BJ (cell line): ENCODE results near the gene COPB2. TPM values are rescaled to one million over a fixed set of nuclear protein-coding genes. Genes with fewer than 3 reads are reported as not detected.
"Not testable (repeated sequence)": the region's sequence is repeated elsewhere in the genome, so short reads cannot be mapped to it uniquely, and the experiment has no call there.

ENCODE experiments used
- CTCF ChIA-PET: fragments of 350-600 bp; formaldehyde crosslinking; extraction: SDS; loops from one replicate; lab custom pipeline; 2021; ENCODE audit warnings: antibody characterized with exemption, inconsistent platforms; lab: Yijun Ruan, JAX
- POLR2A ChIA-PET: fragments of 300-600 bp; sonication (Branson Sonifier 250); formaldehyde crosslinking; extraction: SDS; loops from one replicate; lab custom pipeline; 2021; ENCODE audit warnings: antibody characterized with exemption; lab: Charles Lee
- DNase-seq: peaks from one replicate; pipeline ENCODE4 v3.0.0-alpha.2; 2011; ENCODE audit warnings: low read depth
- H3K27me3 ChIP-seq: 2 replicates; pipeline ENCODE4 v1.6.0; 2011; ENCODE audit warnings: low read length; ENCODE audit not compliant: control insufficient read depth, insufficient read depth
- H3K36me3 ChIP-seq: 2 replicates; pipeline ENCODE4 v1.5.1; 2011; ENCODE audit warnings: low read length; ENCODE audit not compliant: control insufficient read depth, insufficient read depth
- H3K4me3 ChIP-seq: 2 replicates; pipeline ENCODE4 v1.5.1; 2011; ENCODE audit warnings: low read depth, mild to moderate bottlenecking, control low read depth, low read length
- polyA plus RNA-seq: library from polyadenylated mRNA; depleted of rRNA; stranded (reverse); fragments of >200 nt; gene quantifications from 2 replicates; pipeline ENCODE4 v1.2.3, GENCODE V29; 2011
- TF ChIP-seq, protein P1 (sequence below): IDR thresholded peaks from 2 replicates; pipeline ENCODE4 v1.5.1; 2011; ENCODE audit warnings: low read depth, mild to moderate bottlenecking, control low read depth, inconsistent platforms, low read length, moderate library complexity; ENCODE audit not compliant: insufficient read depth

Gene COPB2
- polyA plus RNA-seq, 1 experiment, result 112 TPM

DNA sequence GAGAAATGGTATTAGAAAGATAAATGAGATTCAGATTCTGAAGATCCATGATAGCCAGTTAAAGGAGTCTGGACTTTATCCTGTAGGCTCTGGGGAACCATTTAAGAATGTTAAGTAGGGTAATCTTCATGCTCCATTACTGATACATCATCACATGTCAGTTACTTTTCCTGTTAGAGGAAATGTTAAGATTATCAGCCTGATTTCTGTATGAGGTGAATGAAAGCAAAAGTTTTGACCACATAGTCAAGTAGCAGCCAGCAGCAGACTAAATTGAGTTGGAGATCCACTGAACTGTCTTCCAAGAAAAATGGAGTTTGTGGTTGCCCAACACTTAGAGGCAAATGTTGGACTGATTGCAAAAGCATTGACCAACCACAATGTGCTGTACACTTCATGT lies 4.7 kb upstream of the COPB2 start:
- TF ChIP-seq, protein P1, sequence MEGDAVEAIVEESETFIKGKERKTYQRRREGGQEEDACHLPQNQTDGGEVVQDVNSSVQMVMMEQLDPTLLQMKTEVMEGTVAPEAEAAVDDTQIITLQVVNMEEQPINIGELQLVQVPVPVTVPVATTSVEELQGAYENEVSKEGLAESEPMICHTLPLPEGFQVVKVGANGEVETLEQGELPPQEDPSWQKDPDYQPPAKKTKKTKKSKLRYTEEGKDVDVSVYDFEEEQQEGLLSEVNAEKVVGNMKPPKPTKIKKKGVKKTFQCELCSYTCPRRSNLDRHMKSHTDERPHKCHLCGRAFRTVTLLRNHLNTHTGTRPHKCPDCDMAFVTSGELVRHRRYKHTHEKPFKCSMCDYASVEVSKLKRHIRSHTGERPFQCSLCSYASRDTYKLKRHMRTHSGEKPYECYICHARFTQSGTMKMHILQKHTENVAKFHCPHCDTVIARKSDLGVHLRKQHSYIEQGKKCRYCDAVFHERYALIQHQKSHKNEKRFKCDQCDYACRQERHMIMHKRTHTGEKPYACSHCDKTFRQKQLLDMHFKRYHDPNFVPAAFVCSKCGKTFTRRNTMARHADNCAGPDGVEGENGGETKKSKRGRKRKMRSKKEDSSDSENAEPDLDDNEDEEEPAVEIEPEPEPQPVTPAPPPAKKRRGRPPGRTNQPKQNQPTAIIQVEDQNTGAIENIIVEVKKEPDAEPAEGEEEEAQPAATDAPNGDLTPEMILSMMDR, result no peak
- Histone ChIP-seq H3K4me3 (no peak overlapping the region), H3K27me3 (no peaks in the 10 kb centered on the region; the same call in 1 of the 2 replicates), H3K36me3 (no peaks in the 10 kb centered on the region)
- ChIA-PET POLR2A (no interaction called here), CTCF (interaction anchor here (0.6 kb wide), 1 partner anchor 148 kb away, joined by 3 read pairs; no protein-coding TSS in a partner anchor)
- DNase-seq, result no peak

GRCh38 chr3:139388821-139389551 lies 461 bp downstream of the COPB2 start:
- ChIA-PET POLR2A (no interaction called here), CTCF (interaction anchor here (3.3 kb wide), 1 partner anchor 39 kb away, joined by 11 read pairs; no protein-coding TSS in a partner anchor)
- Histone ChIP-seq H3K36me3 (no peaks in the 10 kb centered on the region), H3K4me3 (peak overlapping the region; percentile 73), H3K27me3 (no peaks in the 10 kb centered on the region; the same call in 1 of the 2 replicates)
- DNase-seq, result no peak
- TF ChIP-seq, protein P1, result no peak

GRCh38 chr3:139388077-139388476 lies 1.4 kb downstream of the COPB2 start:
- H3K36me3 ChIP-seq, result no peaks in the 10 kb centered on the region
- ChIA-PET CTCF (no interaction called here), POLR2A (interaction anchor here (0.7 kb wide), 1 partner anchor 358 kb away, joined by 3 read pairs; no protein-coding TSS in a partner anchor)
- no peak for DNase-seq
- TF ChIP-seq, protein P1, result no peak
- H3K4me3 ChIP-seq, result peak overlapping the region; percentile 73
- H3K27me3 ChIP-seq, result no peaks in the 10 kb centered on the region

DNA sequence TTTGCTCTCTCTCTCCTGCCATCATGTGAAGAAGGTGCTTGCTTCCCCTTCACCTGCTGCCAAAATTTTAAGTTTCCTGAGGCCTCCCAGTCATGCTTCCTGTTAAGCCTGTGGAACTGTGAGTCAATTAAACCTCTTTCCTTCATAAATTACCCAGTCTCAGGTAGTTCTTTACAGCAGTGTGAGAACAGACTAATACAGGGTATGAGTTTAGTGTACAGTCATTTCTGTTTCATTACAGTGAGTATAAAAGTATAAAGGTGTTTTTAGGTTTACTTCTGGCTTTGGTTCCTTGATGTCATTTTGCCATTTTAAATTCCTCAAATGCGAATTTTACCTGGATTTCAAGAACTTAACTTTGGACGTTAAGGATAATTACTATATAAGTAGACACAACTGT lies 7.2 kb downstream of the COPB2 start:
- H3K4me3 ChIP-seq, DNase-seq, H3K36me3 ChIP-seq, CTCF ChIA-PET, H3K27me3 ChIP-seq, POLR2A ChIA-PET: not testable (repeated sequence)

GRCh38 chr3:139380575-139380974 lies 8.9 kb downstream of the COPB2 start:
- Histone ChIP-seq H3K27me3 (no peaks in the 10 kb centered on the region), H3K4me3 (no peak overlapping the region), H3K36me3 (peaks cover 7% of the 10 kb centered on the region)
- no peak for DNase-seq
- ChIA-PET CTCF (interaction anchor here (1.5 to 1.6 kb wide), 2 partner anchors 17 to 25 kb away, joined by 6 to 7 read pairs; no protein-coding TSS in a partner anchor), POLR2A (no interaction called here)
- TF ChIP-seq, protein P1, result no peak
